ENCODE data around the gene KAT6B. TPM values are rescaled to one million over a fixed set of nuclear protein-coding genes. Genes with fewer than 3 reads are reported as not detected.

The KAT6B gene
- total RNA-seq, 4 donors from 2014 or later, result 34.2 to 84.2 (median 47.3) TPM

DNA sequence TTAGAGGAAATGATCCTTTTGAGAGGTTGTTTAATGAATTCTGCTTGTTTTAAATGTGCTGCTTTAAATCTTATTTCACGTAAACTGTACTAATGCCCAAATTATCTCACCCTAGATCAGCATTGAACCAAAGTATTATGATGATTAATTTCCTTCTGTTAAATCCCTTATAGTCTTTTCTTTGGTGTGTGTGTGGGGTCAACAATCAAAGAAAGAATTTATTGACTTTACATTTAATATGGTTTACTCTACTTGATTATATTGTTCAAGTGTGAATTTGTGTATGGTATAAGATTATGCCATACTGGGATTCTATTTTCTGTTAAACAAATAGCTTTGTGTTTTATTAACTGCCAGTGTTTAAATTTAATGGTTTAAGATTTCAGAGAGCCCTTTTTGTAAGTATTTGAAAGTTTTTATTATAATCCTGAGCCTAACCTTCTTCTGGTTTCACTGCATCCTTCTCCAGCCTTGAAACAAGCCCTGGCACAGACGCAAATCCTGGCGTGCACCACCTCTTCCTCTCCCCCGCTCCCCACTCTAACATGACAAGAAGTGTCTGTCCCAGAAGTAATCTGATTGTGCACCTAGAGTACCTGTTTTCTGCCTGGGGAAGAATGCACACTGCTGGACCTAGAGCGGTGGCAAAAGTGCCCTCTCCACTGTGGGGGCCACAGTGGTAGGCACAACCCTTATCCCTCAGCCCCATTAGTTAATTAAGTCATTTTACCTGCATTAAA lies 70.6 kb downstream of the KAT6B start:
- DNase-seq (ENCODE audit: low spot score in 2 of 2), result no peak

DNA sequence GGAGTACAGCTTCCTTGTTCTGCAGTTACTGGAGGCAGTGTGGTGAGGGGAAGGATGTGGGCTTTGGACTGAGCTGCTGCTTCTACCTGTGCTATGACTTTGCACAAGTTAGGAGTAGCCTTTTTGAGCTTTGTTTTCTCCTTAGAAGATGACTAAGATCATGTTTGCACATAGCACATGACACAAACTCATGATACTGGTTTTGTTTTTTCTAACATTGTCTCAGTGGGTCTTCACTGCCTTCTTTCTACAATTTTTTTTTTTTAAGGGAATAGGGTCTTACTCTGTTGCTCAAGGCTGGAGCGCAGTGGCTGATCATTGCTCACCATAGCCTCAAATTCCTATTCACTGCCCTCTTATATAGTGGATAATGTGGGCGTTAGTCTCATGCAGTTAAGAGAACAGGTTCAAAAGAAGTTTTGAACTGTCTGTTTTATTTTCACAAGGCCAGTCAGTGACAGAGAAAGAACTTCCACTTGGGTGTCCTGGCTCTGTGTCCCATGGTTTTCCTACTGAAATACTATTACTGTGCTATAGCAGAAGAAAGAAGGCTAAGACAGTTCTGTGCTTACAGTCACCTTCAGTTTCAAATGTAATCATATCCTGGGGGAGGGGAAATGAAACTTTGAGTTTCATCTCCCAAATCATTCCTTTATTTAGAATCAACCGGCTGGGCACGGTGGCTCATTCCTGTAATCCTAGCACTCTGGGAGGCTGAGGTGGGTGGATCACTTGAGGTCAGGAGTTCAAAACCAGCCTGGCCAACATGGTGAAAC lies 72.0 kb downstream of the KAT6B start:
- no peaks in the 10 kb centered on the region for H3K27me3 ChIP-seq
- H3K27ac ChIP-seq, result no peak overlapping the region

More for the DNA sequence above, 70.6 kb downstream of the KAT6B start:
- no peaks in the 10 kb centered on the region for H3K9me3 ChIP-seq
- TF ChIP-seq EP300 (IDR thresholded peaks at IDR 0.05), result no peak
- TF ChIP-seq, protein P1, sequence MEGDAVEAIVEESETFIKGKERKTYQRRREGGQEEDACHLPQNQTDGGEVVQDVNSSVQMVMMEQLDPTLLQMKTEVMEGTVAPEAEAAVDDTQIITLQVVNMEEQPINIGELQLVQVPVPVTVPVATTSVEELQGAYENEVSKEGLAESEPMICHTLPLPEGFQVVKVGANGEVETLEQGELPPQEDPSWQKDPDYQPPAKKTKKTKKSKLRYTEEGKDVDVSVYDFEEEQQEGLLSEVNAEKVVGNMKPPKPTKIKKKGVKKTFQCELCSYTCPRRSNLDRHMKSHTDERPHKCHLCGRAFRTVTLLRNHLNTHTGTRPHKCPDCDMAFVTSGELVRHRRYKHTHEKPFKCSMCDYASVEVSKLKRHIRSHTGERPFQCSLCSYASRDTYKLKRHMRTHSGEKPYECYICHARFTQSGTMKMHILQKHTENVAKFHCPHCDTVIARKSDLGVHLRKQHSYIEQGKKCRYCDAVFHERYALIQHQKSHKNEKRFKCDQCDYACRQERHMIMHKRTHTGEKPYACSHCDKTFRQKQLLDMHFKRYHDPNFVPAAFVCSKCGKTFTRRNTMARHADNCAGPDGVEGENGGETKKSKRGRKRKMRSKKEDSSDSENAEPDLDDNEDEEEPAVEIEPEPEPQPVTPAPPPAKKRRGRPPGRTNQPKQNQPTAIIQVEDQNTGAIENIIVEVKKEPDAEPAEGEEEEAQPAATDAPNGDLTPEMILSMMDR (IDR thresholded peaks at IDR 0.05), result no peak
- no peak for TF ChIP-seq POLR2A (IDR thresholded peaks at IDR 0.05)
- TF ChIP-seq POLR2AphosphoS5 (IDR thresholded peaks at IDR 0.05), result no peak
- H3K4me1 ChIP-seq, result peaks cover 21% of the 10 kb centered on the region
- no peaks in the 10 kb centered on the region for H3K27me3 ChIP-seq
- WGBS, result 68% methylated on average over 5 of the region's 5 CpGs
- H3K27ac ChIP-seq, result no peak overlapping the region
- no peak overlapping the region for H3K4me3 ChIP-seq
- H3K36me3 ChIP-seq, result no peaks in the 10 kb centered on the region

DNA sequence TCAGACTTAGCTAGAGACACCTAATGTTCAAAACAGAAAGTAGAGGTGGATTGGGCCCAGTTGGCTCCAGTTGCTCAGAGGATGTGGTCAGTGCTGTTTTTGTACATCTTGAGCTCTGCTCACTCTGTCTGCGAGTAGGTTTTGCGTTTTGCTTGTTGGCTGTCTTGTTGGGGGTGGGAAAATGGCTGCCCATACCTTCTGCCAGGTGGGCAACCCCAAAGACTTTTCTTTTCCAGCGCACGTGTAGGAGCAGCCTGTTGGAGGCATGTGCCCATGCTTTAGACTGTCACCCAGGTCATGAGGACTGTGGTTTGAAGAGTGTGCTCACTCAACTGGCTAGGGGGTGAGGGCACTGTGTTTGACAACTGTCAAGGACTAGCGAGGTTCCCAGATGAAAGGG lies 73.9 kb downstream of the KAT6B start:
- no peaks in the 10 kb centered on the region for H3K36me3 ChIP-seq

More for the DNA sequence above, 72.0 kb downstream of the KAT6B start:
- TF ChIP-seq, protein P1 (IDR thresholded peaks at IDR 0.05), result no peak
- TF ChIP-seq POLR2AphosphoS5 (IDR thresholded peaks at IDR 0.05) (no peak), POLR2A (IDR thresholded peaks at IDR 0.05) (no peak), EP300 (IDR thresholded peaks at IDR 0.05) (no peak)
- Histone ChIP-seq H3K4me1 (peaks cover 21% of the 10 kb centered on the region), H3K4me3 (no peak overlapping the region), H3K36me3 (no peaks in the 10 kb centered on the region), H3K9me3 (no peaks in the 10 kb centered on the region)
- no peak for DNase-seq (ENCODE audit: low spot score in 2 of 2)
- 81% methylated on average over 4 of the region's 4 CpGs for WGBS

DNA sequence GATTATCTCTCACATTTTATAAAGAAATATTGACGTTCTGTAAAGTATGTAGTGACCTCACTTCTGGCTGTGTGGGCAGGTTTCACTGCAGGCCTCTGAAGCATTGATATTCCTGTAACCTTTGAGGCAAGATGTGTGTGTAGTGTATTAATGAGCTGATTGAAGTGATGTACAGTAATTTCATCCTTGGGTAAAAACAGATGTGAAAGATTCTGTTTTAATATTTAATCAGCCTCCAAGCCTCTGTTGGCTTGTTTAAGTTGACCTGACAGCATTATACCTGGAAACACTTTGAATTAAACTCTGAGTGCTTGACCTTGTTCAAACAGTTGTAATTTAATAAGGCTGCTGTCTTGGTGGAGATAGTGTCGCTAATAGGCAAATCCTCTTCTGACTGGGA lies 74.9 kb downstream of the KAT6B start:
- Histone ChIP-seq H3K9me3 (no peaks in the 10 kb centered on the region), H3K36me3 (no peaks in the 10 kb centered on the region), H3K27ac (no peak overlapping the region), H3K4me1 (peaks cover 21% of the 10 kb centered on the region), H3K27me3 (no peaks in the 10 kb centered on the region), H3K4me3 (no peak overlapping the region)
- no peak for DNase-seq (ENCODE audit: low spot score in 2 of 2)
- 73% methylated on average over 2 of the region's 2 CpGs for whole genome bisulfite sequencing
- no peak for TF ChIP-seq POLR2AphosphoS5 (IDR thresholded peaks at IDR 0.05)
- TF ChIP-seq POLR2A (IDR thresholded peaks at IDR 0.05), result no peak
- TF ChIP-seq, protein P1 (IDR thresholded peaks at IDR 0.05), result no peak
- TF ChIP-seq EP300 (IDR thresholded peaks at IDR 0.05), result no peak

More for the DNA sequence above, 73.9 kb downstream of the KAT6B start:
- WGBS, result 90% methylated on average over 5 of the region's 5 CpGs
- H3K27me3 ChIP-seq, result no peaks in the 10 kb centered on the region
- H3K9me3 ChIP-seq, result no peaks in the 10 kb centered on the region
- TF ChIP-seq, protein P1 (IDR thresholded peaks at IDR 0.05), result no peak
- TF ChIP-seq EP300 (IDR thresholded peaks at IDR 0.05), result no peak
- TF ChIP-seq POLR2A (IDR thresholded peaks at IDR 0.05), result no peak
- TF ChIP-seq POLR2AphosphoS5 (IDR thresholded peaks at IDR 0.05), result no peak
- no peak overlapping the region for H3K27ac ChIP-seq
- peaks cover 21% of the 10 kb centered on the region for H3K4me1 ChIP-seq
- no peak overlapping the region for H3K4me3 ChIP-seq
- no peak for DNase-seq (ENCODE audit: low spot score in 2 of 2)

DNA sequence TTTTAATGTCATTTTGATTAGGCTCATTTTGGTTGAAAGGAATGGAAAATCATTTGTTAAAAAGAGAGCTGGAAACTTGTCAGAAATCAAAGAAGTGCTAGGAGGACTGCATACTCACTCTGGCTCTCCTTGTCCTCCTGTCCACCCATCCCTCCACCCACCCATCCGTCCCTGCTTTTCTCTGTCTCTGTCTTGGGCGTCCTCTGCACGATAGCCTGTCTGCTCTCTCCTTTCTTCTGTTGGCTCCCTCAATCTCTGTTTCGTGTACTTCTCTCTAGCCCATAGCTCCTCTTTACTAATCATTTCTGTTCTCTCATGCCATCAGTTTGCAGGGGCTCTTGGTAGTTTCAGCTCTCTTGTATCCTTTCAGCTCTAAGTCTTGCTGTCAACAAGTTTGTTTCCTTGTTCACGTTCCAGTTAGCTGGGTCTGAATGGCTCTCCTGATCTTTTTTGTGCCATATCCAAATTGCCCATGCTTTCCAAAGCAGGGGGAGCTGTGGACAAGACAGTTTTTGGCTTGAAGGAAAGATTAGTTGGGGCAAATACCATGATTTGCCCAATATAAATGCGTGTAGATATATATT lies 75.6 kb downstream of the KAT6B start:
- H3K27ac ChIP-seq, result no peak overlapping the region
- H3K4me1 ChIP-seq, result peaks cover 16% of the 10 kb centered on the region
- 74% methylated on average over 6 of the region's 6 CpGs for WGBS
- H3K27me3 ChIP-seq, result no peaks in the 10 kb centered on the region
- no peaks in the 10 kb centered on the region for H3K9me3 ChIP-seq
- no peak for DNase-seq (ENCODE audit: low spot score in 2 of 2)
- H3K36me3 ChIP-seq, result no peaks in the 10 kb centered on the region
- TF ChIP-seq POLR2A (IDR thresholded peaks at IDR 0.05), result no peak
- H3K4me3 ChIP-seq, result no peak overlapping the region
